Dermis microvascular lymphatic vessel endothelial cell (primary cell): ENCODE measurements around the gene PIP4K2A. TPM values are rescaled to one million over a fixed set of nuclear protein-coding genes. Genes with fewer than 3 reads are reported as not detected.
A peak's percentile ranks its signal among the peaks of the same experiment; 100 is the strongest.

Experiments
- DNase-seq, 2 donors: peaks; one replicate each; pipeline versions ENCODE4 v3.0.0 to v3.0.0-alpha.2; 2010; ENCODE audit warnings: low read depth in 2 of 2
- total RNA-seq: library from RNA; depleted of rRNA; stranded (reverse); fragments of >200 nt; gene quantifications from 2 replicates; pipeline ENCODE4 v1.2.1, GENCODE V29; 2014

PIP4K2A gene
- total RNA-seq, 1 donor from 2014 or later = 27.0 TPM

DNA sequence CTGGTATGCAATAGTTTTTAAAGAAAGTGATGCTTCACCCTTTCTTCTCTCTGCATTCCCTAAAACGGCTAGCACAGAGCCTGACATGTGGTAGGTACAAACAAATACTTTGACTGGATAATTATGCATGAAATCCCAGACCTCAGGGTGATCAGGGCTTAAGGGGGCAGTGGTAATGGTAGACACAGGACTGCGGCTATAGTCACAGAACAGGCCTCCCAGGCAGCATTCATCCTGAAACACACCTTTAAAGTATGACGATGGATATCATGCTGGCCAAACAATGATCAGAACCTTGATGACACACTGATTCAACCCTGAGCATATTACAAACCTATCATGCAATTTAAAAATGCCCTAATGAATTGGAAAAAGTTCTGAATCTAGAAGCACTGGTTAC lies 110.8 kb downstream of the PIP4K2A start:
- no peak for DNase-seq

DNA sequence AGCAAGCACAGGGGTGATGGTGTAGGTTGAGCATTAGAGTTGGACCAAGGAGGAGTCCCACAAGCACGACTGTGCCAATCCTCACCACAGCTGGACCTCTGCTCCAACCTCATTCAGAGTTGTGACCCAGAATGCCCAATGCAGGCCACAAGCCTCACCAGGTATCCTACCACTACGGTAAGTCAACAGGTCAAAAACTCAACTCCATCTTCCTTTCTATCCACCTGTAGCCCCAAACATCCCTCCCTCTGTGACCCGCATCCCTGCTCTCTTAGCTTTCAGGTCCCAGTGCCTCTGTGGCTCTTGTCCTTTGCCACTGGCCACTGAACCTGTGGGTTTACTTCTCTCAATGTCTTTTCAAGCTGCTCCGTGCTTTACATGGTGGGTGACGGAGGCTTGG lies 112.8 kb downstream of the PIP4K2A start:
- no peak for DNase-seq

DNA sequence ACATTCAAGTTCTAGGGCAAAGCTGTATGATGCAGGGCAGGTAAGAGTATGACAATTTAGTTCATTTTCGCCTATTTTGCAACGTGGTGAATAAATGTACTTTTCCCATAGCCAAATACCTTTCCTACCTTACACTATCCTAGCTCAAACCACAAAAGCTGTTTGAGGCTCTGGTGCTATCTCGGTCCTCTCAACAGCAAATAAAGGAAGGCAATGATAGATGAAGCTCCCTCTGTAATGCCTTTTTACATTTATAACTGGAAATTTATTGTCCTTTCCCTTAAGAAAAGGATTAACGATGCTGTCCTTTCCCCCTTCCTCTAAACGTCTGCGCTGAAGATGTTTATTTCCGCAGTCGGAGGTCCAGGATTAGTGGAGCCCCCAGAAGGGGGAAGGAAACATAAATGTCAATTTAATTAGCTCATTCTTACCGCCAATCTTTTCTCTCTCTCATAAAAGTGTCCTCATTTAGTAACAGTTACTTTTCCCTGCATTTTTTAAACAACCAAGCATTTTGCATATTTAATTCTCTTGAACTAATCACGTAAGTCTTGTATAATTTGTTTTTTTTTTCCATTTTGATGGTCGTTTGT lies 114.6 kb downstream of the PIP4K2A start:
- no peak for DNase-seq

DNA sequence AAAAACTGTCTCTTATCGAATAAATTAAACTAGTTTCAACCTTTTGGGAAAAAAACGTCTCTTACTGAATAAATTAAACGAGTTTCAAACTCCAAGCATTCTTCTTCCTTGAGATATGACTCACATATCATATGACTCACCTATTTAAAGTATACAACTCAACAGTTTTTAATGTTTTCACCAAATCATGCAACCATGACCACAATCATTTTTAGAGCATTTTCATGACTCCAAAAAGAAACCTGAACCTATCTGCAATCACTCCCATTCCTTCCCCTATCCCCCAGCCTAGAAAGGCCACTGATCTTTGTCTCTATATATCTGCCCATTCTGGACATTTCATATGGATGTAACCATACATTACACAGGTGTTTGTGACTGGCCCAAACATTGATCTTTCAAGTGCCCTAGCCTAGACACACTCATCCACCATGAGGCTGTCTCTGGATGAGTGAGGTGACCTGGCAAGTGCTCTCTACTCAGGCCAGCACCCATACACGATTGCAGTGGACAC lies 115.3 kb downstream of the PIP4K2A start:
- DNase-seq = peak in 1 of 2 donors; percentile 52

DNA sequence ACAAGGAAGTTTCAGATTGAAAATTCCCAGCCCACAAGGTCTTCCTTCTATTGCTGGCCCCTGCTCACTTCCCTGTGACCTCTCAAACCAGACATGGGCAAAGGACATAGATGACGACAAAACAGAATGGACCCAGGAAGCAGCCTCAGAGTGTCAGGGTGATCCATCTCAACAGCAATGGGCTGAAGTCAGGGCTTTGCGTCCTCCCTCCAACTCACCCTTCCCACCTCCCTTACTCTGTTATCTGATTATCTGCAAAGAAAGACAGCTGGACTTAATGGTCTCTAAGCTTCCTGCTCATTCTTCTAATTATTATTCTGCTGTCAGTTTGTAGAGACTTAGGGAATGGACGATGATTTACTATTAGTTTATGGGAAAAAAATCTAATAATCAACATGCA lies 115.9 kb downstream of the PIP4K2A start:
- no peak for DNase-seq

DNA sequence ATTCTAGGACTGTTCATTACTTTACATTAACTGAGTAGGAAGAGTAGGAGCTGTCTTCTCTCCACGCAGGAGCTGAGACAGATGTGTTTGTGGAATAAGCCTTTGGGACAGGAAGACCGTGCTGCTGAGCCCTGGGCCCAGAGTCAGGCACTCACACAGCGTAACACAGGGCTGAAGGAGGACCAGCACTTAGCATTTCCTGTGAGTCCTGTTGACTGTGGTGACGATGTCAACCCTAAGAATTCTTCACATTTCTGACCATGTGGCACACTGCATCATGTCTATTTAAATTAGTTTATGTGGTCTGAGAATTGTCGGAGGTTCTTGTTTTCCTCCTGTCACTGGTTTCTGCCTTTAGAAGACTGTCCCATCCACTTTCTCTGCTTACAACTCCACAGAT lies 117.2 kb downstream of the PIP4K2A start:
- peak in 1 of 2 donors; percentile 24 for DNase-seq

DNA sequence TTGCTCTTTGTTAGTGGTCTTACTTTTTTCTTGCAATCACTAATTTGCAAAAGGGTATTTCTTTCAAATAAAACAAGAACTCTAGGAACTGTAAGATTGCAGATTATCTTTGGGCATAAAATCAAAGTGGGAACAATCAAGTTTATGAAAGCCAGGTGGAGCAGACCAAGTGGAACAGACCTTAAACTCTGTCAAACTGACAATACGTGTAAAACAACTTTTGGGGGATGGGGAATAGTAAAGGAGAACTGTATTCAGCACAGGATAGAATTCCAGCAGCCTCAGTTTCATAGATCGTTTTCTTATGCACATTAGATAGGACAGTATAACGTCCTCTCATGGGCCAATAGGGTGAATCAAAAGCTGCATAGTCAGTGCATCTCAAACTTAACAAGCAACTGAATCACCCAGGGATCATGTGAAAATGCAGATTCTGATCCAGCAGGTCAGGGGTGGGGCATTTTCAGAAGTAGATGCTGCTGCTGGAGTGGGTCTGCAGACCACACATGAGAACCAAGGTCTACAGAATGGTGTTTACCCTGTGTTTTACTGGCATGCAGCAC lies 120.7 kb downstream of the PIP4K2A start:
- DNase-seq = no peak

DNA sequence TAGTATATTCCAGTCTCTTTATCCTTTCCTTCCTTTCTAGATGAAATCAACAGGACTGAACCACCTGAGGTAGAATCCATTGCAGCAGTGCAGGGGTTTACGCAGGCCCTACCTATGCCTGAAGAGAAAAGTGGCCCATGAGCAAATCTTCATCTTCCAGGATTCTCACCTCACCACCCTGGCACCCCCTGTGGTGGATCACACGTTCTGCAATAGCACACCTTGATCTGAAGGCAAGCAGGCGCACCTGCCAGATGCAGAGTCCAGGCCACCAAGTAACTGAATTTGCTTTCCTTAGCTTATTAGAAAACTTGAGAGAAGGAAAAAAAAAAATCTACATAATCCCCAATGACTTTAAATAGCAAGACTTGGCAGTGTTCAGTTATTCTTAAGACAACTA lies 121.4 kb downstream of the PIP4K2A start:
- no peak for DNase-seq

DNA sequence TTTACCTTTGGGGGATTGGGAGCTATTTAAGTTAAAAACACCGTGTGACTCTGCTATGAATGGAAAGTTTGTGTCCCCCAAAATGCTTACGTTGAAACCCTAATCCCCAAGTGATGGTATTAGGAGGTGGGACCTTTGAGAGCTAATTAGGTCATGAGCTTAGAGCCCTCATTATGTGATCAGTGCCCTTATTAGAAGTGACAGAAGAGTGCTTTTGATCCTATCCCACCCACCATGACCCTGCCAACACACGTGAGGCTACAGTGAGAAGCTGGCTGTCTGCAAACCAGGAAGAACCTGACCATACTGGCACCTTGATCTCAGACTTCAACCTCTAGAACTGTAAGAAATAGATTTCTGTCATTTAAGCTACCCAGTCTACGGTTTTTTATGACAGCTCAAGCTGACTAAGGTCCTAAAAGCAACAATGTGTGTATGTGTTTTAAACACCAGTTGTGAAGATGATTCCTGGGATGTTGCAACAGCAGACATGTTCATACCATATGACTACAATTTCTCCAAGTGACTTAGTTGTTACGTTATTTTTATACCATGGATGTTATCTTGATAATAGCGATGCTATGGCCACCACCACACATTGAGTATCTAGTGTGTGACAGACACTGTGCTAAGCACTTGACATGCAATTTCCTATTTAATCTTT lies 124.4 kb downstream of the PIP4K2A start:
- no peak for DNase-seq

DNA sequence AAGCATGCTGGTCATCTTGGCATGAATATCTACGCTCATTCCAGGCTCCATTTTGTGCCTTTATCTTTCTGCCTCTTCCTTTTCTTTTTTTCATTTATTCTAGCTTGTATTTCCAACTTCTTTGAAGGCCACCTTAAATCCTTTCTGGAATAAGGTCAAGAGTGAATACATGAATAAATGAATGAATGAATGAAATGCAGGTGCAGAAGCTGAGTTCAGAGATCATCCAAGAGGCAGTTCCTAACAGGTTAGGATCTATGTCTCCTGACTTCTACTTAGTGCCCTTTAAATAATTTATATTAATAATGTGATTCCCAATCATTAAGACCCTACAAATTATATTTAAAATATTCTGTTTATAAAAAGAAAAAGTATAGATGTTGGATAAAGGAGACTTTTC lies 125.9 kb downstream of the PIP4K2A start:
- DNase-seq = no peak

DNA sequence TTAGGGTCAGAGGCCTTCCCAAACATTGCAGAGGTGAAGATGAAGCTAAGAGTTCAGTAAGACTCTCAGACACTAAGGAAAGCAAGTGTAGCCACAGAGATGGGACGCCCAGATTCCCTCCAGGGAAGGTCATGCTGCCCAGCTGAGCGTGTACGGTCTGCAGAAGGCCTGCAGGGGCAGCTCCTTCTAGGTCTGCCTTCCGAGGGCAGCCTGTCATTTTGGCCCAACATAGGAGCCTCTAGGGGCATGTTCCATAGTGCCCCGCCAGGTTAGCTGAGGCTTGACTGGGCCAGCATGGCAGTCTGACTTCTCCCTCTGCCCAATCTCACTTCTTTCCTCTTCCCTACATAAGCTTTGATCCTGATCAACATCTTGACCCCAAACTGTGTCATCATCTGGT lies 130.7 kb downstream of the PIP4K2A start:
- DNase-seq = no peak

DNA sequence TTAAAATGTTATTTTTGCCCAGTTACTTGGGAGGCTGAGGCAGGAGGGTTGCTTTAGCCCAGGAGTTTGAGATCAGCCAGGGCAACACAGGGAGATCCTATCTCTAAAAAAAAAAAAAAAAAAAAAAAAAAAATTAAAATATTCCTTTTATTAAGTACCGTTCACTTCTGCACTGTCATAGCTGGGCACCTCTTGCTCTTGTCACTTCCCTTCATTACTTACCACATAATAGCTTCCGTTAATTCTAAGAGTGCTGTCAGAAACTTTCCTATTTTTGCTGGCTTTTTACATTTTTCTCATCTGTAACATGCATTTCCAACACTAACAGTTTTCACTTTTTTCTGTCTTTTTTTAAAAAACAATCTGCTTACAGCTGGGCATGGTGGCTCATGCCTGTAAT lies 132.9 kb downstream of the PIP4K2A start:
- no peak for DNase-seq

DNA sequence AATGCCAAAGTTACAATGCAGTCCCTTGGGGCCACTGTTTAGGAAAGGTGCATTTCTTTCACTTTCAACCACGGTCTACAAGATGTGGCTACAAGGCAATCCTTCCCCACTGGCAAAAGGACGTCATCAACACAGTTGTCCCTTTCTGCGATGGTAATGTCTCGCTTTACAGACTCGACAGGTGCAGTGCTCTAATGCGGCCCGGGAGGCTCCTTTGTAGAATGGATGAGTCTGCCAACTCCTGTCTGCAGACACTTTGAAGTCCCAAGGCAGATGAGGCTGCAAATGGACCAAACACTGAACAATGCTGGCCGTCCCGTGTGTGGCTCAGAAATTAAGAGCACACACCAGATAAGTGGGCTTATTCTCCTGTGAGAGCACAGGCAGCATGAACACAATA lies 133.7 kb downstream of the PIP4K2A start:
- DNase-seq = no peak

DNA sequence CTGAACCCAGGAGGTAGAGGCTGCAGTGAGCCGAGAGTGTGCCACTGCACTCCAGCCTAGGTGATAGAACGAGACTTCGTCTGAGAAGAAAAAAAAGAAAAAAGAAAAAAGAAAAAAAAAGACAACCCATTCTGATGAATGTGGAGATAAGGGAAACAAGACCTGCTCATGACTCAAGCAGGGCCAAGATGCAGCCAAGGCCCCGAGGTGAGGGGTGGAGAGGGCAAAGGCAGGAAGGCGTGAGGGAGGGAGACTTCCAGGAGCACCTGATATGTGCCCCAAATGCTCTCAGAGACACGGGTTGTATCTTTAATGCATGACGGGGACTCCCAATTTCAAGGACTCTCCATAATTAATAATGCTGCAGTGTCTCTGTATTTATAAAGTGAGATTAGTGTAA lies 134.6 kb downstream of the PIP4K2A start:
- no peak for DNase-seq

DNA sequence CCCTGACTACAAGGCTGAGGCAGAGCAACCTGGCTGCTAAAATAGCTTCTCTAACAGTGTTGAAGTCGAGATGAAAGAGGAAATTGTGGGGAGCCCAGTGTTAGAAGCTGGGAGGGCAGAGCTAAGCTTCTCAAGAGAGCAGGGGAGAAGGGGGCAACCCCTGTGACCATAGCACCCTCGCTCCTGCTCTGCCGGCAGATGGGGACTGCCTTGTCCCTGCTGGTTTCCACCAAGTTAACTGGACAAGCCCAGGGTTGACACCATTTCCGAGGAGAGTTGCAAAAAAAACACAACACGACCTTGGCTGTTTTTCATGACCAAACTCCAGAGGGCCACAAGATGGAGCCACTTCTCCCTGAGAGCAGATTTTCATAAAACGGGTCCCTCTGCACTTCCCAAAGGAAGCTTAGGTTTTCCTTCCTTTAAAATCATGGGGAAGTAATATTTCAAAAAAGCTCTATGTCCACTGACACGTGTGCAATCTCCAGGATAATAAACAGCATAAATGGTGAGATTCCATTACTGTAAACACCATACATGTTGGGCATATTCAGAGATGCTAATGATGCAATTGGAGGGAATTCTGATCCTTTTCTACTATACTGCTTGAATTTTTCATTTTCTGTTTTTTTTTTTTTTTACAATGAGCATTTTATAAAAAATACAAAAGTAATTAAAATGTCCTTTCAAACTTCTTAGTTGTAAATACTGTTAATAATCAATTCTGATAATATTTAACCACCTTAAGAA lies 140.4 kb downstream of the PIP4K2A start:
- peak; percentile 7 to 38 for DNase-seq

DNA sequence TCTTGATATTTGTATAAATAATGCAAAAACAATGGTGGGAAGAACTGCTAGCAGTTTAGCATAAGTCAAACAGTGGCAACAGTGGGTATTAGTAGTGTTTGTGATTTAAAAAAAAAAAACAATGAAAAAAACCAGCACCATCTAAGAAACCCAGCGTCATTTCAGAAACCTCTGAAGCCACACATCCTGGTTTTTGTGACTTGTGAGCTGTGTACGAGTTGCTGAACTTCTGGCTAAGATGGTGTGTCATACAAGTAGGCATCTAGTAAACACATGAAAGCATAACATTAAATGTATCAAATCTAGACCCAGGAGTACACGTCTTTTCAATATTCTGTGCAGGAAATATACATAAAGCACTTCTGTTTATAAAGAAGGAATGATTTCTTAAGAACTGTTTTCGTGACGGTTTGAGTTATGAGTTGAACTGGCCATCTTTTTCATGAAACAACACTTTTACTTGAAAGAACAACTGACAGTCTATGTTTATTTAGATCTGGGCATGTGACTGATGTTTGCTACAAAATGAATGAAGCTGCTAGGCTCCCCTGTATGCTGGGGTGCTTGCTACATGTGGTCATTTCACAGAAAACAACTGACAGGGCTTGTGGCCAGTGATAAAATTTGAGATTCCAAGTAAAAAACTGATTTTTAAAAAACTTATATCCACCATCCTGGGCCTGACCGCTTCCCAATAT lies 143.5 kb downstream of the PIP4K2A start:
- DNase-seq = no peak

DNA sequence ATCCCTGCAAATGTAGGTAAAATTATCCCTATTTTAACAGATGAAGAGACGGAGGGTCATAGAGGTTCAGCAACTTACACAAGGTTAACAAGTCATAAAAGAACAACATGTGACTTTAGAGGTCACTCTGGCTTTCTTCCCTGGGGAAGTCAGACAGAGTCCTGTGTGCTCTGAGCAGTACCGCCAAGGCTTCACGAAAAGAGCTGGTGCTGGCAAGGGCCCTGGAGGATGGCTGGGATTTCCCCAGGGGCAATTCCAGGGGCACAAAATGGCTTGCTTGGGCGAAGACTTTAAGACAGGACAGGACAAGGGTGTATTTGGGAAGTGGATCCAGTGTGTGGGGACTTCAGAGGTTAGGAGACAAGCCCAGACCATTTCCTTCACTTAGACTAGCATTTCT lies 144.1 kb downstream of the PIP4K2A start:
- no peak for DNase-seq

DNA sequence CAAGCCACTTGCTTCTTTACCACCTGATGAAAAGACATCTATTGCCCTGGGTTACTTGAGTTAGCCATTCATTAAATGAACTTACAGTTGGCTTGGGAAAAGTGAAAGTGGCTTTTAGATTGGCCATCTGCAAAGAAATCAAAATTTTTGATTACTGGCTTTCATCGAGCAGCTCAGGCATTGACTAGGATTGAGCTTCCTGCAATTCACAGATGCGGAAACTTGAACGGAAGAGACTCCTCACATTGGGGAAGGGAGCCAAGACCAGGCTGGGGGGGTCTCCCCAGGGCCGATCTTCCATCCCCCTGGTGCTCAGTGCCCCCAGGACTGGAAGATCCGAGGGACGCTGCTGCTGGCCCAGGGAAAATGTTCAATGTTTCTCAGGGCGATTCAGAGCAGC lies 145.4 kb downstream of the PIP4K2A start:
- DNase-seq = peak; percentile 5 to 64

DNA sequence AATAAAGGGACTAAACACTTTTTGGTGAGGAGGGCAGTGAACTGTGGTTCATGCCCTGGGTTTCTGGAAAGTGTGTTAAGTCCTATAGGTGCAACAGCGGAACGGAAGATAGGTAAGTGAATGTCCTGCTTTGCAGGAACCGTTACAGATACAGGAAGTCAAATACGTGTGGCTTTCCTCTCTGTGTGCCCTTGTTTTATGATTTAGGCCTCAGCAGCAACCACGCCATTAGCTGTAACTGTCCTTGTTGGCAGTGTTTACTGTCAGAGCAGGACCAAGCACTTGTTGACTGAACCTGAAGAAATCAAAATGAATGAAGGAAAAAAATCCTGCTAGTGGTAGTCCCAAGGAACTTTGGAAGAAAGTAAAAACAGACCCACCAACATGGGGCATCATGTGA lies 150.3 kb downstream of the PIP4K2A start:
- no peak for DNase-seq

DNA sequence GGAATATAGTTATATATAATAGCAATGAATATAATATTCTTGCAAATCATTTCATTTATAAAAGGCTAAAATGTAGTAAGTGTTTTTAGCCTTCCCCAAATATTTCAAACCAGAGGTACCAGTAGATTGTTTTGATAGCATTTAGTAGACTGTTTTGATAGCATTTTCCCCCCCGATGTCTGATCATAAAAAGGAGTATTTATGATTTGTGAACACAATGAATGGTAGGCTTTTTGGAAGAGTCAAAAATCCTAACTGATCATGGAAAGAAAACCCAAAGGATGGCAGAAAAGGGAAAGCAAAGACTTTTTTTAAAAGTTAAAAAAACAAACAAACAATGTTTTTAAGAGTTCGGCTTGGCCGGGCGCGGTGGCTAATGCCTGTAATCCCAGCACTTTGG lies 152.5 kb downstream of the PIP4K2A start:
- no peak for DNase-seq

DNA sequence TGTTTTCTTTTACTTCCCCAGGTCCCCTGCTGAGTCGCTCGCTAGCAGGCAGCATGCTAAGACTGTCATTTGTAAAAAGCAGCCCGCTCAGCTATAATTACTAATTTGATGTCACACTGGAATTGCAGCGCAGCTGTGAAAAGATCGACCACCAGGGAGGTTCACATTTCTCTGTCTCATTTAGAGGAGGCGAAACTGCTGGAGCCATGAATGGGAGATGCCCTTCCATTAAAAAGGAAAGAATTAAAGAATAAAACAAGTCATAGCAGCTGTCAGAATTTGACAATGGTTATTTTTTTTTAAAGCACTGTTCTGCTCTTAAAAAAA lies 153.5 kb downstream of the PIP4K2A start:
- DNase-seq = no peak
